Measurements from ENCODE around the gene MKS1. TPM values are rescaled to one million over a fixed set of nuclear protein-coding genes. Genes with fewer than 3 reads are reported as not detected.

MKS1 gene
- total RNA-seq, 2 experiments from 2014 or later: 4.6 to 6.4 TPM

DNA sequence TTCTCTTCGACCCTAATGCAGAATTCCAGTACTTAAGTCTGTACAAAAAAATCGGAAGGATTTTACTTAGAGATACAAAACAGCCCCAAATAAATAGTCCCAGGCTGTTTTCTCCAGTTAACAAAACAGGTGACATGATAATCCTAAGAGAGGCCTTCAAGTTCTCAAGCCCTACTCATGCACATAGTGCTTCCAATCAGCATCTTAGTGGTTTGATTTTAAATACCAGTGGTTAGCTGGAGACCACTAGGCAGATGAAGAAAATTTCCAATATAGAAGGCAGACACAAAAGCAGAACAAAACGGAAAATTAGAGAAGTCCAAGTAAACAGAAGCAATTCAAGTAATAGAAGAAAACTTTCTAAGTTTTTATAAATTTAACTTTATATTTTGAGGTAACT, 57.5 kb downstream of the MKS1 start:
- ATAC-seq (ENCODE audit: poor library complexity) (no peak), DNase-seq (no peak)
- no peak overlapping the region for H3K27ac Mint-ChIP-seq
- H3K4me3 Mint-ChIP-seq: no peak overlapping the region
- peaks cover 19% of the 10 kb centered on the region for H3K4me1 ChIP-seq (ENCODE audit: insufficient read depth, low read length)
- no peak overlapping the region for H3K27ac ChIP-seq (ENCODE audit: low read depth in 1 of 2, low read length in 2 of 2)
- H3K27me3 Mint-ChIP-seq: no peaks in the 10 kb centered on the region
- no peaks in the 10 kb centered on the region for H3K36me3 ChIP-seq (ENCODE audit: insufficient read depth, low read length)
- H3K4me1 Mint-ChIP-seq (ENCODE audit: low read depth): peaks cover 66% of the 10 kb centered on the region
- ChIA-PET CTCF (no interaction called here), POLR2A (no interaction called here)
- peaks cover 17% of the 10 kb centered on the region for H3K36me3 Mint-ChIP-seq (ENCODE audit: low read depth)
- H3K27me3 ChIP-seq (ENCODE audit: control insufficient read depth in 1 of 2, insufficient read depth in 2 of 2, low read length in 2 of 2): no peaks in the 10 kb centered on the region
- no peak overlapping the region for H3K4me3 ChIP-seq (ENCODE audit: low read length)
- intact Hi-C loops (cut with DNase I, micrococcal nuclease): no loop called here
- no peaks in the 10 kb centered on the region for H3K9me3 ChIP-seq (ENCODE audit: control insufficient read depth in 1 of 2, insufficient read depth in 1 of 2, low read length in 2 of 2)
- TF ChIP-seq, protein P1, sequence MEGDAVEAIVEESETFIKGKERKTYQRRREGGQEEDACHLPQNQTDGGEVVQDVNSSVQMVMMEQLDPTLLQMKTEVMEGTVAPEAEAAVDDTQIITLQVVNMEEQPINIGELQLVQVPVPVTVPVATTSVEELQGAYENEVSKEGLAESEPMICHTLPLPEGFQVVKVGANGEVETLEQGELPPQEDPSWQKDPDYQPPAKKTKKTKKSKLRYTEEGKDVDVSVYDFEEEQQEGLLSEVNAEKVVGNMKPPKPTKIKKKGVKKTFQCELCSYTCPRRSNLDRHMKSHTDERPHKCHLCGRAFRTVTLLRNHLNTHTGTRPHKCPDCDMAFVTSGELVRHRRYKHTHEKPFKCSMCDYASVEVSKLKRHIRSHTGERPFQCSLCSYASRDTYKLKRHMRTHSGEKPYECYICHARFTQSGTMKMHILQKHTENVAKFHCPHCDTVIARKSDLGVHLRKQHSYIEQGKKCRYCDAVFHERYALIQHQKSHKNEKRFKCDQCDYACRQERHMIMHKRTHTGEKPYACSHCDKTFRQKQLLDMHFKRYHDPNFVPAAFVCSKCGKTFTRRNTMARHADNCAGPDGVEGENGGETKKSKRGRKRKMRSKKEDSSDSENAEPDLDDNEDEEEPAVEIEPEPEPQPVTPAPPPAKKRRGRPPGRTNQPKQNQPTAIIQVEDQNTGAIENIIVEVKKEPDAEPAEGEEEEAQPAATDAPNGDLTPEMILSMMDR (IDR thresholded peaks at IDR 0.05): no peak
- H3K9me3 Mint-ChIP-seq: peaks cover 9% of the 10 kb centered on the region

DNA sequence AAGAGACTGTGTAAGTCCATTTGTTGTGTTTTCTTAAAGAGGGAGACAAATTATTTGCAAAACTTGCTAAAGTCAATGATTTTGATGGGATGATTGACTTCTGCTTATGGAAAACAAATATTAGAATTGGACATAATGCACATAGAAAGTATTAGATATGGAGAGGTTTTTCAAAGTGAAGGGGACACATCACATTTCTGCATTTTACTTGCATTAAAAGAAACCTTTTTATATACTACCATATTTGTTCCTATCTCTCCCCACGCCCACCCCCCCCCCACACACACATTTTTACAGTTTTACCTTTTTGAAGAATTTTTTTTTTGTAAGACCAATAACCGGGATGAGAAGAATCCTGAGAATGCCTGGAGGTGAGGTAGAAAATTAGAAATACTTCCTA, 60.9 kb downstream of the MKS1 start:
- Mint-ChIP-seq H3K9me3 (peaks cover 11% of the 10 kb centered on the region), H3K4me3 (no peak overlapping the region), H3K4me1 (ENCODE audit: low read depth) (peaks cover 79% of the 10 kb centered on the region), H3K27ac (peak overlapping the region; percentile 92), H3K27me3 (no peaks in the 10 kb centered on the region), H3K36me3 (ENCODE audit: low read depth) (peaks cover 15% of the 10 kb centered on the region)
- ATAC-seq (ENCODE audit: poor library complexity) (no peak), DNase-seq (no peak)
- H3K27me3 ChIP-seq (ENCODE audit: control insufficient read depth in 1 of 2, insufficient read depth in 2 of 2, low read length in 2 of 2): no peaks in the 10 kb centered on the region
- no peaks in the 10 kb centered on the region for H3K36me3 ChIP-seq (ENCODE audit: insufficient read depth, low read length)
- peaks cover 45% of the 10 kb centered on the region for H3K4me1 ChIP-seq (ENCODE audit: insufficient read depth, low read length)
- intact Hi-C loops (cut with DNase I, micrococcal nuclease): loop anchor here in 1 of 2 experiments (5.0 kb wide), 1 partner anchor 59 kb away; the partner anchor contains the start of gene MKS1
- TF ChIP-seq, protein P1 (IDR thresholded peaks at IDR 0.05): no peak
- H3K9me3 ChIP-seq (ENCODE audit: control insufficient read depth in 1 of 2, insufficient read depth in 1 of 2, low read length in 2 of 2): no peaks in the 10 kb centered on the region
- ChIA-PET CTCF (no interaction called here), POLR2A (interaction anchor here (2.2 kb wide), 1 partner anchor 12 kb away, joined by 26 read pairs; no protein-coding TSS in a partner anchor)
- no peak overlapping the region for H3K27ac ChIP-seq (ENCODE audit: low read depth in 1 of 2, low read length in 2 of 2)
- peak overlapping the region; percentile 76 for H3K4me3 ChIP-seq (ENCODE audit: low read length)

DNA sequence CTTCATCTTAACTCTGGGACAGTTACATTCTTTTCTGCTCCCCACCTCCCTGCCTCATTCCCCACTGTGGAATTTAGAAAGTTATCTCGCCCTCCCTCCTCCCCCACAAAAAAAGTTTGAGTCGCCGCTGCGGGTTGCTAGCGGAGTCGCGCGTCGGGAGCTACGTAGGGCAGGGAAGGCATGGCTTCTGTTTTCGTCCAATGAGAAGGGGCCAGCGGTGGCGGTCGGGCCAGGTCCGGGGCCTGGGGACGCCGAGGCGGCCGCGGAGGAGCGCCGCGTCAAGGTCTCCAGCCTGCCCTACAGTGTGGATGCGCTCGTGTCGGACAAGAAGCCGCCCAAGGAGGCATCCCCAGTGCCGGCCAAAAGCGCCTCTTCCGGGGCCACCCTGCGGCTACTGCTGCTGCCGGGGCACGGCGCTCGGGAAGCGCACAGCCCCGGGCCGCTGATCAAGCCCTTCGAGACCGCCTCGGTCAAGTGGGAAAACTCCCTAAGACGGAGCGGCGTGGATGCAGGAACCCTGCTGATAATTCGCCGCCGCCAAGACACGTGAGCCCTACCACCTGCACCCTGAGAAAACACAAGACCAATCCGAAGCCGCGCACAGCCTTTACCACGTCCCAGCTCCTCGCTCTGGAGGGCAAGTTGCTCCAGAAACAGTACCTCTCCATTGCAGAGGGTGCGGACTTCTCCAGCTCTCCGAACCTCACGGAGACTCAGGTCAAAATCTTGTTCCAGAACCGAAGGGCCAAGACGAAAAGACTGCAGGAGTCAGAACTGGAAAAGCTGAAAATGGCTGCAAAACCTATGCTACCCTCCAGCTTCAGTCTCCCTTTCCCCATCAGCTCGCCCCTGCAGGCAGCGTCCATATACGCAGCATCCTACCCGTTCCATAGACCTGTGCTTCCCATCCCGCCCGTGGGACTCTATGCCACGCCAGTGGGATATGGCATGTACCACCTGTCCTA, 61.9 kb downstream of the MKS1 start:
- ATAC-seq (ENCODE audit: poor library complexity): peak; percentile 50
- peak overlapping the region; percentile 75 to 86 for H3K27ac ChIP-seq (ENCODE audit: low read depth in 1 of 2, low read length in 2 of 2)
- no peaks in the 10 kb centered on the region for H3K36me3 ChIP-seq (ENCODE audit: insufficient read depth, low read length)
- H3K9me3 ChIP-seq (ENCODE audit: control insufficient read depth in 1 of 2, insufficient read depth in 1 of 2, low read length in 2 of 2): no peaks in the 10 kb centered on the region
- Mint-ChIP-seq H3K27me3 (no peaks in the 10 kb centered on the region), H3K4me3 (peak overlapping the region; percentile 91), H3K27ac (peak overlapping the region; percentile 92), H3K36me3 (ENCODE audit: low read depth) (peaks cover 18% of the 10 kb centered on the region), H3K9me3 (peaks cover 14% of the 10 kb centered on the region), H3K4me1 (ENCODE audit: low read depth) (peaks cover 84% of the 10 kb centered on the region)
- peak; percentile 28 to 82 (median 45) for DNase-seq
- POLR2A ChIA-PET: interaction anchor here (0.6 to 2.2 kb wide), 9 partner anchors 8 to 475 kb away, joined by 3 to 26 read pairs (median 3); partner anchors contain the start of genes DYNLL2, HSF5 and SRSF1
- TF ChIP-seq, protein P1 (IDR thresholded peaks at IDR 0.05): no peak
- intact Hi-C loops (cut with DNase I, micrococcal nuclease): loop anchor here in 1 of 2 experiments (5.0 kb wide), 1 partner anchor 60 kb away; the partner anchor contains the start of gene MKS1
- no peaks in the 10 kb centered on the region for H3K27me3 ChIP-seq (ENCODE audit: control insufficient read depth in 1 of 2, insufficient read depth in 2 of 2, low read length in 2 of 2)
- CTCF ChIA-PET: no interaction called here
- H3K4me1 ChIP-seq (ENCODE audit: insufficient read depth, low read length): peaks cover 55% of the 10 kb centered on the region
- peak overlapping the region; percentile 76 for H3K4me3 ChIP-seq (ENCODE audit: low read length)

Other genes with a start within 250 kb of the MKS1 start
- 10 to 100 TPM; 41.6 to 41.7 TPM for gene VEZF1, start 231.0 kb downstream of the MKS1 start, total RNA-seq
- 100 to 1,000 TPM; 115 to 121 TPM for gene SRSF1, start 212.0 kb downstream of the MKS1 start, total RNA-seq
- 10 to 100 TPM; 30.9 to 32.2 TPM for gene DYNLL2, start 135.8 kb downstream of the MKS1 start, total RNA-seq
- gene OR4D1, start 70.9 kb downstream of the MKS1 start, total RNA-seq: under 1 TPM; 0.49 to 0.70 TPM
- gene OR4D2, start 52.3 kb downstream of the MKS1 start, total RNA-seq: not detected
- gene EPX, start 26.5 kb downstream of the MKS1 start, total RNA-seq: not detected
- not detected for gene LPO, start 19.3 kb upstream of the MKS1 start, total RNA-seq
- gene MPO, start 61.7 kb upstream of the MKS1 start, total RNA-seq: under 1 TPM in 1 of 2 experiments, not detected in 1; 0.77 TPM
- 10 to 100 TPM; 17.8 to 19.5 TPM for gene TSPOAP1, start 109.5 kb upstream of the MKS1 start, total RNA-seq
- gene SUPT4H1, start 132.9 kb upstream of the MKS1 start, total RNA-seq: 10 to 100 TPM; 46.5 to 47.0 TPM
- gene RNF43, start 198.3 kb upstream of the MKS1 start, total RNA-seq: 1 to 10 TPM in 1 of 2 experiments, under 1 TPM in 1; 0.69 to 1.9 TPM